Measurements from ENCODE around the gene MAP2K7.

MAP2K7 gene

DNA sequence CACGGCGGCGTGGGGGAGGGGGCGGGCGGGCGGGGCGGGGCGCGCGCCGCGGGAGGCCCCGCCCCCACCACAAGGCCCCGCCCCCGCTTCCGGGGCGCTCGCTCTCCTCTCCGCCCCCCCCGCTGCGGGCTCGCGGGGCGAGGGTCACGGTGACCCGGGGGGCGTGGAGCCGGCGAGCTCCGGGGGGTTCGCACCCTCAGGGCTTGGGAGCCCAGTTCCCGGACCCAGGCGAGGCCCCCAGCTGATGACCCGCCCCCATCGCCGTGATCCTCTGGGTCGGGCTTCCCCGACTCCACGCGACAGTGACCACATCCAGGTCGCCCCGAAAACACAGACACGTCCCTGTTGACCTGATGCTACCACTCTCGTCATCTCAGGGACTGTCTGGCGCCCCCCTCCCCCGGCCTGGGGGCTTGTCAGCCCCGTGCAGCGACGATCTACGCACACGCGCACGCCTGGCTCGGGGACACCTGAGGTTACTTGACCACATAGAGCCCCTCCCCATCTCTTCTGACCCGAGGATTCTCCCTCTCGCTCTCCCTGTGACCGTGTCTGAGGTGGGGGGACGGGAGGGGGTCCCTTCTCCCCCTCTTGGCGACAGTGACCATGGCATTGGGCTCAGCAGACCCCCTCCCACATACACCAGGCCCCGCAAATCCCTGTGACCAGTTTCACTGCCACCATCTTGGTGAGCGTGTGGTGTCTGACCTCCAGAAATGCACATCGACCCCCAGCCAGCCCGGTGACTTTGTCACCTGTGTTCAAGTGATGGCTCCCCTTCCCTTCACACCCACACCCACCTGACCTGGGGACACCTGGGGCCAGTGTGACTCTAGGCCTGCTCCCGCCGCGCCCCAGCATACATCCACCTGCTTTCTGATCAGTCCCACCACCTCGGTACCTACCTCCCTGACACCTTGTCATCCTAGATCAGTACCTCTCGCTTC lies 670 bp downstream of the MAP2K7 start:
- H3K27ac ChIP-seq: peak overlapping the region; percentile 80
- no peak for TF ChIP-seq CTCF (conservative IDR thresholded peaks at IDR 0.05)

DNA sequence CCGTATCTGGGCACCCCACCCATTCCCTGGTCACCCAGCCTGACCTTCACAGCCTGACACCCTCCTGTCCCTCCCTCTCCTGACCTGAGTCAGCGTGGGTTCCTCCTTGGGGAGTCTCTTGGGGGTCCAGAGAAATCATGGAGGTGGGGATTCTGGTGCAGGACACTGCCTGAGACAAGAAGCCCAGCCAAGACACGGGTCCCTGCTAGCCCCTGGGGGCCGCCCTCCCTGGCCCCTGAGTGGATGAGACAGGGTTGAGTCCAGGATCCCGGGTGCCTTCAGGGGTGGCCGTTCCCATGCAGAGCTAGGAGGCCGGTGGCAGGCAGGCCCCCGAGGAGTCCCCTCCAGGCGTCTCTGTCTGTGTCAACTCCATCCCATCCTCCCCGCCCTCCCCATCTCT lies 1.6 kb downstream of the MAP2K7 start:
- TF ChIP-seq CTCF (conservative IDR thresholded peaks at IDR 0.05): no peak
- H3K27ac ChIP-seq: peak overlapping the region; percentile 80; the same call in 1 of the 2 replicates

DNA sequence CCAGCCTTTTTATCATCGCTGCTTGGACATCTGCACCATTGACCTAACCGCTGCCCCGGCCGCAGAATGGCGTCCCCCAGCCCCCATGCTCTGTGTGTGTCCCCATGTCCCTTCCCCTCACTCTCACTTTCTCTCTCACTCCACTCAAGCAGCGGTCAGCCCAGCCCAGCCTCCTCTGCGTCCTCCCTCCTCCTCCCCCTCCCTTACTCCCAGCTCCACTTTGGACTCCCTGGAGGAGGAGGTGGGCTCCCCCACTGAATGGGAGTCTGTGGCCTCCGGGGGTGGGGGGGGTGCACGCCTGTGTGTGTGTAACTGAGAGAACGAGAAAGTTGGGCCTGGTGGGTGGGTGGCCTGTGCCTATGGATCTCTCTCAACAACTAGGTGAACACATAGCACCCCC lies 2.2 kb downstream of the MAP2K7 start:
- no peak for TF ChIP-seq CTCF (conservative IDR thresholded peaks at IDR 0.05)

DNA sequence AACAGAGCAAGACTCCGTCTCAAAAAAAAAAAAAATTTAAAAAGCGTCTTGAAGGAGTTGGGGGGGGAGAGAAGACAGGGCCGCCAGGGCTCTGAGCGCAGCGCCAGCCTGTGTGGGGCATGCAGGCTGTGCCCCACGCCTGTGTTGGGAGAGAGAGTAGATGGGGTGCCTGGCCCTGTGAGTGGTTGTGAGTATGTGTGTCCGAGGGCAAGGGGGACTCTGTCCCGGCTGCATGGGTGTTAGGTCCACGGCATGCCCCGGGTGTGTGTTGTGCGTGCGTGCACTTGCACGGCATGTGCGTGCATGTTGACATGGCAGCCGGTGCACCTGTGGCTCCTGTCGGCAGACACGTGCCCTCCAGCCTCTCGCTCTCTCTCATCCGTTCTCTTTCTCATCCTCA lies 3.4 kb downstream of the MAP2K7 start:
- TF ChIP-seq CTCF (conservative IDR thresholded peaks at IDR 0.05): no peak
- no peak overlapping the region for H3K27ac ChIP-seq

More for the DNA sequence above, 2.2 kb downstream of the MAP2K7 start:
- H3K27ac ChIP-seq: no peak overlapping the region; the same call in 1 of the 2 replicates

DNA sequence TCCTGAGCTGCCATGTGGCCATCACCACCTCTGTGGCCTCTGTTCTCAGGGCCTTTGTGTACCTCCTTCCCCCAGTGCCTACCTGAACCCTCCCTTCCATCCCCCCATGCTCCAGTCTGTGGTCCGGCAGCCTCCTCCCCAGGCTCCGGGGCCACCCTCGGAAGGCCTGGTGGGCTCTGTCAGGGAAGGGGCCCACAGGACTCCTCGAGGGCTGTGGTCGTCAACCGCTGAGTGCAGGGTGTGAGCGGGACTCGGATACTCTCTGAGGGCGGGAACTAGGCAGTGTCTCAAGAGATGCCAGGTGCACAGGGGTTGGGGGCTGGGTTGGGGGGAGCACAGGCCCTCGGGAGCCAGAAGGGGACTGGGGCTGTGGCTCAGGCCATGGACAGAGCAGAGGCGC lies 3.9 kb downstream of the MAP2K7 start:
- H3K27ac ChIP-seq: no peak overlapping the region
- TF ChIP-seq CTCF (conservative IDR thresholded peaks at IDR 0.05): no peak

DNA sequence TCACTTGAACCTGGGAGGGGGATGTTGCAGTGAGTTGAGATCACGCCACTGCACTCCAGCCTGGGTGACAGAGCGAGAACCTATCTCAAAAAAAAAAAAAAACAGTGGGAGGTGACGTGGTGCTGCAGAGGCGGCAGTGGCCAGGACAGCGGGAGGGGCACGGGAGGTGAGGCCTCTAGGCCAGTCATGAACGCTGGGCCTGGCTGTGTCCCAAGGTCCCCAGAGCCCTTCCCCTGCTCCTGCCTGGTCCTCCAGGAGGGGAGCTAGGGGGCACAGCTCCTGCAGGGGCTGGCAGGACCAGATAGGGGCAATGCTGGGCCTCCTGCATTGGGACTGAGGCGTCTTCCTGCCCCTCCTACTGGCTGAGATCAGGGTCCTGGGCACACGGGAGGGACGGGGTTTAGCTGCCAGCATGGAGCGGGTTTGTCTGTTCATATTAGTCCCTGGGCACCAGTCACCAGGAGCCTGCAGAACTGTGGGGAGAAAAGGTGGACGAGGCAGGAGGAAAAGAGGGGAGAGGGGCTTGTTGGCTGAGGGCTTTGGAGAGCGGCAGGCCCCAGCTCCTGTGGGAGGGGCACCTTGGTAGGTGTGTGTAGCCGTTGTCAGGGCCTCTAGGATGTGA lies 4.5 kb downstream of the MAP2K7 start:
- TF ChIP-seq CTCF (conservative IDR thresholded peaks at IDR 0.05): no peak
- H3K27ac ChIP-seq: no peak overlapping the region

- H3K27ac ChIP-seq: no peak overlapping the region
These were observed 5.2 kb downstream of the MAP2K7 start for GRCh38 chr19:7908742-7909461.

More at GRCh38 chr19:7908742-7909461, 5.2 kb downstream of the MAP2K7 start:
- TF ChIP-seq CTCF (conservative IDR thresholded peaks at IDR 0.05): no peak

All from VCaP (cell line).